Common myeloid progenitor, CD34-positive (primary cell): ENCODE results near the gene UMODL1.

Experiments used
- CTCF ChIA-PET: fragments of 350-600 bp; sonication (Branson Sonifier 250); formaldehyde crosslinking; loops from one replicate; lab custom pipeline; 2021; ENCODE audit warnings: antibody characterized with exemption; lab: Charles Lee
- POLR2A ChIA-PET: fragments of 350-600 bp; sonication (Branson Sonifier 250); formaldehyde crosslinking; loops from one replicate; lab custom pipeline; 2021; ENCODE audit warnings: antibody characterized with exemption; lab: Charles Lee
- DNase-seq, 3 donors: peaks; one replicate each; pipeline versions ENCODE4 v3.0.0 to v3.0.0-alpha.2; 2013
- H3K27ac ChIP-seq, 2 experiments: 1 replicate in 1 of 2; 2 replicates in 1 of 2; pipeline ENCODE4 v1.7.0; 2013; ENCODE audit warnings: inconsistent platforms in 2 of 2, low read length in 2 of 2, mild to moderate bottlenecking in 2 of 2, low read depth in 1 of 2, moderate library complexity in 1 of 2; ENCODE audit not compliant: severe bottlenecking in 2 of 2, insufficient read depth in 1 of 2, poor library complexity in 1 of 2
- H3K27me3 ChIP-seq, 5 experiments: replicated peaks in 2 of 5; 1 replicate in 3 of 5; 2 replicates in 2 of 5; pipeline versions ENCODE4 v1.6.1 to v1.7.0; 2013; ENCODE audit warnings: low read length in 4 of 5, mild to moderate bottlenecking in 2 of 5, moderate library complexity in 2 of 5, inconsistent platforms in 1 of 5; ENCODE audit not compliant: insufficient read depth in 5 of 5, control insufficient read depth in 4 of 5
- H3K36me3 ChIP-seq, 4 experiments: 1 replicate in 2 of 4; 2 replicates in 2 of 4; pipeline versions ENCODE4 v1.6.1 to v1.7.0; 2013; ENCODE audit warnings: low read length in 3 of 4, control low read depth in 1 of 4, mild to moderate bottlenecking in 1 of 4; ENCODE audit not compliant: control insufficient read depth in 4 of 4, insufficient read depth in 4 of 4
- H3K4me1 ChIP-seq, 4 experiments: 1 replicate in 3 of 4; 2 replicates in 1 of 4; pipeline versions ENCODE4 v1.6.1 to v1.7.1; 2013; ENCODE audit warnings: low read length in 3 of 4, mild to moderate bottlenecking in 3 of 4, control low read depth in 1 of 4, inconsistent platforms in 1 of 4, moderate library complexity in 1 of 4; ENCODE audit not compliant: control insufficient read depth in 4 of 4, insufficient read depth in 4 of 4; ENCODE audit errors: control extremely low read depth in 1 of 4
- H3K4me3 ChIP-seq, 7 experiments: 1 replicate in 4 of 7; 2 replicates in 3 of 7; pipeline versions ENCODE4 v1.5.1 to v1.7.0; 2013; ENCODE audit warnings: mild to moderate bottlenecking in 7 of 7, low read length in 6 of 7, moderate library complexity in 6 of 7, inconsistent platforms in 2 of 7, low read depth in 2 of 7, control low read depth in 1 of 7; ENCODE audit not compliant: insufficient read depth in 4 of 7, control insufficient read depth in 1 of 7; ENCODE audit errors: extremely low read depth in 1 of 7
- H3K9me3 ChIP-seq, 5 experiments: 1 replicate in 4 of 5; 2 replicates in 1 of 5; pipeline versions ENCODE4 v1.6.1 to v1.7.1; 2013; ENCODE audit warnings: low read length in 4 of 5, mild to moderate bottlenecking in 2 of 5, inconsistent platforms in 1 of 5, low read depth in 1 of 5, moderate library complexity in 1 of 5; ENCODE audit not compliant: control insufficient read depth in 4 of 5, insufficient read depth in 2 of 5; ENCODE audit errors: control extremely low read depth in 1 of 5
- WGBS: methylation state at CpG from one replicate; pipeline ENCODE4 v1.1.5; 2013; ENCODE audit not compliant: insufficient coverage; 5-methylcytosine and 5-hydroxymethylcytosine counted together

Gene UMODL1

GRCh38 chr21:42039470-42039901, 31.6 kb upstream of the UMODL1 start:
- CTCF ChIA-PET: interaction anchor here (0.9 kb wide), 1 partner anchor 11 kb away, joined by 3 read pairs; no protein-coding TSS in a partner anchor
- POLR2A ChIA-PET: no interaction called here
- 72% methylated on average over 4 of the region's 5 CpGs for WGBS
- Histone ChIP-seq H3K4me3 (no peak overlapping the region), H3K9me3 (no peaks in the 10 kb centered on the region), H3K27me3 (no peaks in the 10 kb centered on the region), H3K4me1 (peaks cover 0 to 7% (median 0%) of the 10 kb centered on the region in 4 experiments), H3K36me3 (no peaks in the 10 kb centered on the region), H3K27ac (no peak overlapping the region)
- no peak for DNase-seq

GRCh38 chr21:42039911-42040351, 31.2 kb upstream of the UMODL1 start:
- CTCF ChIA-PET: interaction anchor here (0.9 kb wide), 1 partner anchor 11 kb away, joined by 3 read pairs; no protein-coding TSS in a partner anchor

GRCh38 chr21:42040411-42041180, 30.5 kb upstream of the UMODL1 start:
- no peaks in the 10 kb centered on the region for H3K9me3 ChIP-seq
- CTCF ChIA-PET: interaction anchor here (1.2 kb wide), 1 partner anchor 67 kb away, joined by 3 read pairs; no protein-coding TSS in a partner anchor
- DNase-seq: peak in 1 of 3 donors; percentile 23
- H3K36me3 ChIP-seq: no peaks in the 10 kb centered on the region
- peaks cover 0 to 7% (median 0%) of the 10 kb centered on the region in 4 experiments for H3K4me1 ChIP-seq
- H3K27me3 ChIP-seq: no peaks in the 10 kb centered on the region
- H3K4me3 ChIP-seq: no peak overlapping the region
- H3K27ac ChIP-seq: no peak overlapping the region
- WGBS: 94% methylated on average over 15 of the region's 18 CpGs
- POLR2A ChIA-PET: no interaction called here

More at GRCh38 chr21:42039911-42040351, 31.2 kb upstream of the UMODL1 start:
- POLR2A ChIA-PET: no interaction called here
- 88% methylated on average over 11 of the region's 12 CpGs for WGBS
- no peak for DNase-seq
- no peaks in the 10 kb centered on the region for H3K9me3 ChIP-seq
- no peak overlapping the region for H3K4me3 ChIP-seq
- H3K36me3 ChIP-seq: no peaks in the 10 kb centered on the region
- H3K27me3 ChIP-seq: no peaks in the 10 kb centered on the region
- peaks cover 0 to 7% (median 0%) of the 10 kb centered on the region in 4 experiments for H3K4me1 ChIP-seq
- H3K27ac ChIP-seq: no peak overlapping the region

- no peaks in the 10 kb centered on the region for H3K9me3 ChIP-seq
- no peaks in the 10 kb centered on the region for H3K36me3 ChIP-seq
- H3K4me1 ChIP-seq: peaks cover 0 to 7% (median 0%) of the 10 kb centered on the region in 4 experiments
- no peak overlapping the region for H3K4me3 ChIP-seq
- no peak overlapping the region for H3K27ac ChIP-seq
- no peaks in the 10 kb centered on the region for H3K27me3 ChIP-seq
- ChIA-PET CTCF (interaction anchor here (1.2 kb wide), 1 partner anchor 67 kb away, joined by 3 read pairs; no protein-coding TSS in a partner anchor), POLR2A (interaction anchor here (0.6 kb wide), 1 partner anchor 23 kb away, joined by 3 read pairs; no protein-coding TSS in a partner anchor)
- WGBS: 94% methylated on average over 7 of the region's 7 CpGs
- no peak for DNase-seq
These were observed 29.9 kb upstream of the UMODL1 start for GRCh38 chr21:42041246-42041645.

- ChIA-PET CTCF (interaction anchor here (1.1 to 1.2 kb wide), 2 partner anchors 13 to 66 kb away, joined by 3 read pairs; no protein-coding TSS in a partner anchor), POLR2A (interaction anchor here (0.6 kb wide), 1 partner anchor 23 kb away, joined by 3 read pairs; no protein-coding TSS in a partner anchor)
- Histone ChIP-seq H3K9me3 (no peaks in the 10 kb centered on the region), H3K36me3 (no peaks in the 10 kb centered on the region), H3K4me1 (peaks cover 0 to 7% (median 0%) of the 10 kb centered on the region in 4 experiments), H3K27me3 (no peaks in the 10 kb centered on the region), H3K27ac (no peak overlapping the region), H3K4me3 (no peak overlapping the region)
- 66% methylated on average over 3 of the region's 4 CpGs for WGBS
- no peak for DNase-seq
These were observed 29.4 kb upstream of the UMODL1 start for GRCh38 chr21:42041711-42042110.

- DNase-seq: no peak
- Histone ChIP-seq H3K27ac (no peak overlapping the region), H3K4me1 (peaks cover 0 to 7% (median 0%) of the 10 kb centered on the region in 4 experiments), H3K27me3 (no peaks in the 10 kb centered on the region), H3K9me3 (no peaks in the 10 kb centered on the region), H3K36me3 (no peaks in the 10 kb centered on the region), H3K4me3 (no peak overlapping the region)
- POLR2A ChIA-PET: interaction anchor here (0.6 kb wide), 1 partner anchor 66 kb away, joined by 3 read pairs; no protein-coding TSS in a partner anchor
- WGBS: no CpG with 5 or more reads among the region's 9 CpGs
- CTCF ChIA-PET: interaction anchor here (1.0 to 1.1 kb wide), 2 partner anchors 9 to 14 kb away, joined by 3 read pairs; no protein-coding TSS in a partner anchor
These were observed 28.5 kb upstream of the UMODL1 start for GRCh38 chr21:42042651-42043050.
